HL-60 (cell line): ENCODE results near the gene PIH1D1.

Source experiments
- DNase-seq, 2 experiments: peaks; one replicate each; pipeline ENCODE4 v3.0.0-alpha.2; 2010 to 2020; ENCODE audit warnings: low read depth in 1 of 2, low spot score in 1 of 2
- H3K27ac ChIP-seq: fragments of 250-450 bp; sonication (Bioruptor Pico); replicated peaks from 2 replicates; pipeline ENCODE4 v1.5.1; 2020; ENCODE audit warnings: mild to moderate bottlenecking, moderate library complexity
- H3K27me3 ChIP-seq: fragments of 250-450 bp; sonication (Bioruptor Pico); 2 replicates; pipeline ENCODE4 v1.5.1; 2021; ENCODE audit warnings: mild to moderate bottlenecking, moderate library complexity; ENCODE audit not compliant: insufficient read depth, poor library complexity, severe bottlenecking
- H3K4me3 ChIP-seq: replicated peaks from 2 replicates; pipeline ENCODE4 v1.5.1; 2011; ENCODE audit warnings: mild to moderate bottlenecking, control low read depth, low read length; ENCODE audit not compliant: insufficient read depth
- GABPA ChIP-seq: IDR thresholded peaks from 2 replicates; pipeline ENCODE4 v1.6.1; 2012; ENCODE audit warnings: low read depth
- POLR2AphosphoS5 ChIP-seq: IDR thresholded peaks from 2 replicates; pipeline ENCODE4 v1.6.1; 2012; ENCODE audit warnings: low read depth
- REST ChIP-seq: IDR thresholded peaks from 2 replicates; pipeline ENCODE4 v1.6.1; 2012; ENCODE audit warnings: low read depth; ENCODE audit not compliant: insufficient replicate concordance
- SPI1 ChIP-seq: IDR thresholded peaks from 2 replicates; pipeline ENCODE4 v1.6.1; 2012; ENCODE audit warnings: low read depth, mild to moderate bottlenecking, borderline replicate concordance
- TF ChIP-seq, protein P1 (sequence below): IDR thresholded peaks from one replicate; pipeline ENCODE4 v1.5.1; 2011; ENCODE audit warnings: low read length, control low read depth, inconsistent platforms; ENCODE audit not compliant: insufficient read depth

The PIH1D1 gene

GRCh38 chr19:49488046-49488862 lies 36.6 kb upstream of the PIH1D1 start:
- peak overlapping the region; percentile 98 for H3K27ac ChIP-seq
- TF ChIP-seq SPI1 (no peak), REST (peak; percentile 22), POLR2AphosphoS5 (peak; percentile 42; the same call in 1 of the 2 replicates)
- DNase-seq, result peak in 1 of 2 experiments; percentile 71

DNA sequence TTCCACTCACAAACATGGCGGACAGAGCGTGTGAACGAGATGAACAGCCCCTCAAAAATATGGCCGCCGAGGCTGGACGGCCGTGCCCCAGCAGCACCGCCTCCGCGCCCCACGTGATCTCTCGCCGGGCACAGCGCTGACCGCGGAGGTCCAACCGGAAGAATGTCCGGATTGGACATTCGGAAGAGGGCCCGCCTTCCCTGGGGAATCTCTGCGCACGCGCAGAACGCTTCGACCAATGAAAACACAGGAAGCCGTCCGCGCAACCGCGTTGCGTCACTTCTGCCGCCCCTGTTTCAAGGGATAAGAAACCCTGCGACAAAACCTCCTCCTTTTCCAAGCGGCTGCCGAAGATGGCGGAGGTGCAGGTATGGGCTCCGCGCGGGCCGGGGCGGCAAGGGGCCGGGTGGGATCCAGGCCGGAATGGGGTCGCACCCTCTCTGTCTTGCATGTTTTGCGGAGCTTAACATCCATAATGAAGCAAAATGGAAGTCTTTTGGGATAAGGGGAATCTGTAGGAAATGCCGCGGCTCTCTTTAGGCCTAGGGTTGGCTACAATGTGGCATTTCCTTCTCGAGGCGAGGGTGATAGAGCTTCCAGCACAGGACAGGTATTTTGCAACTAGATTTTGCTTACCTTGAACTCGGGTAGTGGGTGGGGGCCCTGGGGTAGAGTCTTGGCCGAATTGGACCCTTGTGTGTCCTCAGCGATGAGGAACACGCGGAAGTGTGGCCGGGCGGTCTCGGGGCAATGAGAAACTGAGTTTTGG lies 35.8 kb upstream of the PIH1D1 start, which contains the start of gene RPL13A:
Gene RPL13A (plus strand): TSS at position 332 of the 769 bp plus-strand sequence. CDS start 22 bp downstream, at position 354.
- TF ChIP-seq REST (peak; percentile 85), SPI1 (no peak), POLR2AphosphoS5 (peak; percentile 100), GABPA (peak; percentile 67)
- TF ChIP-seq, protein P1, sequence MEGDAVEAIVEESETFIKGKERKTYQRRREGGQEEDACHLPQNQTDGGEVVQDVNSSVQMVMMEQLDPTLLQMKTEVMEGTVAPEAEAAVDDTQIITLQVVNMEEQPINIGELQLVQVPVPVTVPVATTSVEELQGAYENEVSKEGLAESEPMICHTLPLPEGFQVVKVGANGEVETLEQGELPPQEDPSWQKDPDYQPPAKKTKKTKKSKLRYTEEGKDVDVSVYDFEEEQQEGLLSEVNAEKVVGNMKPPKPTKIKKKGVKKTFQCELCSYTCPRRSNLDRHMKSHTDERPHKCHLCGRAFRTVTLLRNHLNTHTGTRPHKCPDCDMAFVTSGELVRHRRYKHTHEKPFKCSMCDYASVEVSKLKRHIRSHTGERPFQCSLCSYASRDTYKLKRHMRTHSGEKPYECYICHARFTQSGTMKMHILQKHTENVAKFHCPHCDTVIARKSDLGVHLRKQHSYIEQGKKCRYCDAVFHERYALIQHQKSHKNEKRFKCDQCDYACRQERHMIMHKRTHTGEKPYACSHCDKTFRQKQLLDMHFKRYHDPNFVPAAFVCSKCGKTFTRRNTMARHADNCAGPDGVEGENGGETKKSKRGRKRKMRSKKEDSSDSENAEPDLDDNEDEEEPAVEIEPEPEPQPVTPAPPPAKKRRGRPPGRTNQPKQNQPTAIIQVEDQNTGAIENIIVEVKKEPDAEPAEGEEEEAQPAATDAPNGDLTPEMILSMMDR, result no peak
- DNase-seq, result peak; percentile 99

More at GRCh38 chr19:49488046-49488862, 36.6 kb upstream of the PIH1D1 start:
- peak overlapping the region; percentile 67 for H3K4me3 ChIP-seq
- no peaks in the 10 kb centered on the region for H3K27me3 ChIP-seq

GRCh38 chr19:49486710-49487276 lies 35.2 kb upstream of the PIH1D1 start:
- Histone ChIP-seq H3K27ac (peak overlapping the region; percentile 66), H3K27me3 (no peaks in the 10 kb centered on the region), H3K4me3 (peak overlapping the region; percentile 11; the same call in 1 of the 2 replicates)
- DNase-seq, result no peak
- no peak for TF ChIP-seq REST
- TF ChIP-seq, protein P1, result no peak

More for the DNA sequence above, 35.8 kb upstream of the PIH1D1 start, which contains the start of gene RPL13A:
- Histone ChIP-seq H3K27me3 (no peaks in the 10 kb centered on the region), H3K4me3 (peak within 1 kb of the TSS; percentile 67), H3K27ac (peak within 1 kb of the TSS; percentile 98)
